ENCODE results near the gene ZNF343.

Gene ZNF343

DNA sequence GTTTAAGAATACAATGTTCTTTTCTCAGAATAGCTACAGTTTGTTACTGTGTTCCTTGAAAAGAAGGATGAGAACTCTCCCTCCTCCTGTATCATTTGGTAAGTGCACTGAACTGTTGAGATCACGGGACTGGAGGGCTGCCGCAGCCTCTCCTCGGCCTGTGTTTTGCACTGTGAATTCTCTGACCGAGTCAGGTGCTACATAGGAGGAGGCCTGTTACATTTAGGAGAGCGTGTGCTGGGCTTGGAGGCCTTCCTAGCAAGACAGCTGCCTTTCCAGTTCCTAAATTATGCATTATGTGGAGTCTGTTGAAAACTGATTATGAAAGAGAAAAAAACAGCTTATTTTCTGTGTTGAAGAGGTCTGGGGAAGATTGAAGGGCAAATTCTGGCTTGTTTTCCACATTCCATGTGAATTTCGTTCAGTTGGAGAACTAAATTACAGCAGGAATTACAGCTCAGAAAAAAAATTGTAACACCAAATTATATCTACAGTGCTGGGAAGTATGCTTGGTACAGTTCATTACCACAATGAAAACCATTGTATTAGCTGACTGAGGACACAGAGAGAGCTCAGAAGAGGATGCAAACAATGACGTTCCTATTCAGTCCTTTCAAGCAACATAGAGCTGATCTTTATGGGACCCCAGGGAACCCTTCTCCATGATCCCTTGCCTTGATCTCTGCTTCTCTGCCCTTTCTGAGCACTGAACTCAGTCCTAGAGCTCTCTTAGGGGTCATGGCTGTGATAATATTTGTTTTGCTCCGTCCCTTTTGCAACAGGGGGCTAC is 30.4 kb upstream of the ZNF343 start:
- in situ Hi-C loops (cut with MboI; ENCODE audit: low pct_unique_long_range_greater_than_20kb, low sequenced_read_pairs, unreplicated experiment), result no loop called here
- DNase-seq (ENCODE audit: low spot score), result no peak
- TF ChIP-seq, protein P1, sequence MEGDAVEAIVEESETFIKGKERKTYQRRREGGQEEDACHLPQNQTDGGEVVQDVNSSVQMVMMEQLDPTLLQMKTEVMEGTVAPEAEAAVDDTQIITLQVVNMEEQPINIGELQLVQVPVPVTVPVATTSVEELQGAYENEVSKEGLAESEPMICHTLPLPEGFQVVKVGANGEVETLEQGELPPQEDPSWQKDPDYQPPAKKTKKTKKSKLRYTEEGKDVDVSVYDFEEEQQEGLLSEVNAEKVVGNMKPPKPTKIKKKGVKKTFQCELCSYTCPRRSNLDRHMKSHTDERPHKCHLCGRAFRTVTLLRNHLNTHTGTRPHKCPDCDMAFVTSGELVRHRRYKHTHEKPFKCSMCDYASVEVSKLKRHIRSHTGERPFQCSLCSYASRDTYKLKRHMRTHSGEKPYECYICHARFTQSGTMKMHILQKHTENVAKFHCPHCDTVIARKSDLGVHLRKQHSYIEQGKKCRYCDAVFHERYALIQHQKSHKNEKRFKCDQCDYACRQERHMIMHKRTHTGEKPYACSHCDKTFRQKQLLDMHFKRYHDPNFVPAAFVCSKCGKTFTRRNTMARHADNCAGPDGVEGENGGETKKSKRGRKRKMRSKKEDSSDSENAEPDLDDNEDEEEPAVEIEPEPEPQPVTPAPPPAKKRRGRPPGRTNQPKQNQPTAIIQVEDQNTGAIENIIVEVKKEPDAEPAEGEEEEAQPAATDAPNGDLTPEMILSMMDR (IDR thresholded peaks at IDR 0.05; ENCODE audit: extremely low read depth, insufficient read depth, missing control alignments), result no peak

DNA sequence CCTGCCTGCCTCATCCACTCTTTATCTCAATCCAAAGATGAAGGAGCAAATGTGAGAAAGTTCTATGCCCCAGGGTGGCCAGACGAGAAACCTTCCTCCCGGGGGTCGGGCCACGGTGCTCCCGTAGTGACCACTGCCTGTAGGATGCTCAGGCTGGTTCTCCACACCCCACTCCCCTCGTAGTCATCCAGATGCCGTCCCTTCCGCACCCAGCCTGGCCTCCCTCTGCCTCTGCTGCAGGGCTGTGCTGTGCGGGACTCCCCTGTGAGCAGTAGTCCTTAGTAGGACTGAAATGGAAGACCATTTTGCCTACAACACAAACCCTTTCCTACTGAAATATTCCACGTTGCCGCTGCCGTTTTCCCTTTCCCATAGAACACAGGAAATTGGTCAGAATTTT is 29.6 kb upstream of the ZNF343 start:
- TF ChIP-seq, protein P1 (IDR thresholded peaks at IDR 0.05; ENCODE audit: extremely low read depth, insufficient read depth, missing control alignments), result no peak
- in situ Hi-C loops (cut with MboI; ENCODE audit: low pct_unique_long_range_greater_than_20kb, low sequenced_read_pairs, unreplicated experiment), result no loop called here
- DNase-seq (ENCODE audit: low spot score), result no peak

DNA sequence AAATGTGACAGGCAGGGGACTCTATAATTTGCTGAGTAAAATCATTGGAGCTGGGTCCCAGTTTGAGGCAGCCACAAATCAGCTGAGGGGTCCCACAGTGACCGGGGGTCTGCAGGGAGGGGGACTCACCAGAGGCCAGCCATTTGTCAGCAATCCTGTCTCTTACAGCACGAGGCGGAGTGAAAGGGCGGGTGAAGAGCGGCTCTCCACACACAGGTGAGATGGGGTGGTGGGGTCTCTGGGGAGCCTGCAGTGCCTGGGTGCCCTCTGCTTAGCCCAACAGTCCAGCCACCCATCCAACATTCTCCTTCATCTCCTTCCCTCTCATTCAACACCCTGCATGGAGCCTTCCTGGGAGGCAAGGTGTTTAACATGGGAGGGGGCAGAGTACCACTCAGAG is 28.4 kb upstream of the ZNF343 start:
- in situ Hi-C loops (cut with MboI; ENCODE audit: low pct_unique_long_range_greater_than_20kb, low sequenced_read_pairs, unreplicated experiment), result no loop called here
- TF ChIP-seq, protein P1 (IDR thresholded peaks at IDR 0.05; ENCODE audit: extremely low read depth, insufficient read depth, missing control alignments), result no peak
- DNase-seq (ENCODE audit: low spot score), result no peak

DNA sequence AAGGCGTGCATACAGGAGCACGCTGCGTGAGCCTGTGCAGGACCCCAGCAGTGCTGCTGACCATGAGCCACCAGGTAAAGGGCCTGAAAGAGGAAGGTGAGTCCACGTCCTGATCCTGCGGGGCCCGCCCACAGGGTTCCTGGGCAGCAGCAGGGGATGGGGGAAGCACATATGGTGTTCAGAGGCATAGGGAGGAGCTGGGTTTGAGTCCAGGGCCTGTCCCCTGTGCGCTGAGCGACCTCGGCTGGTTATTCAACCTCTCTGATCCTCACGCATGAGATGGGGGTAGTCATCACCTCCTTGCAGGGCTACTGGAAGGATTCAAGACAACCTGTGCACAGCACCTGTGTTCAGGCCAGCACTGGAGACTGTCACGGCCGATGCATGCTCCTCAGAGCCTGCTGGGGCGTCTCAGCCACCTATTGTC is 27.9 kb upstream of the ZNF343 start, which contains the start of gene TMC2:
TMC2 (plus strand) TSS at position 14 of the 427 bp plus-strand sequence; CDS start at position 63, 49 bp downstream.
- DNase-seq (ENCODE audit: low spot score), result no peak
- TF ChIP-seq, protein P1 (IDR thresholded peaks at IDR 0.05; ENCODE audit: extremely low read depth, insufficient read depth, missing control alignments), result no peak
- in situ Hi-C loops (cut with MboI; ENCODE audit: low pct_unique_long_range_greater_than_20kb, low sequenced_read_pairs, unreplicated experiment), result no loop called here

DNA sequence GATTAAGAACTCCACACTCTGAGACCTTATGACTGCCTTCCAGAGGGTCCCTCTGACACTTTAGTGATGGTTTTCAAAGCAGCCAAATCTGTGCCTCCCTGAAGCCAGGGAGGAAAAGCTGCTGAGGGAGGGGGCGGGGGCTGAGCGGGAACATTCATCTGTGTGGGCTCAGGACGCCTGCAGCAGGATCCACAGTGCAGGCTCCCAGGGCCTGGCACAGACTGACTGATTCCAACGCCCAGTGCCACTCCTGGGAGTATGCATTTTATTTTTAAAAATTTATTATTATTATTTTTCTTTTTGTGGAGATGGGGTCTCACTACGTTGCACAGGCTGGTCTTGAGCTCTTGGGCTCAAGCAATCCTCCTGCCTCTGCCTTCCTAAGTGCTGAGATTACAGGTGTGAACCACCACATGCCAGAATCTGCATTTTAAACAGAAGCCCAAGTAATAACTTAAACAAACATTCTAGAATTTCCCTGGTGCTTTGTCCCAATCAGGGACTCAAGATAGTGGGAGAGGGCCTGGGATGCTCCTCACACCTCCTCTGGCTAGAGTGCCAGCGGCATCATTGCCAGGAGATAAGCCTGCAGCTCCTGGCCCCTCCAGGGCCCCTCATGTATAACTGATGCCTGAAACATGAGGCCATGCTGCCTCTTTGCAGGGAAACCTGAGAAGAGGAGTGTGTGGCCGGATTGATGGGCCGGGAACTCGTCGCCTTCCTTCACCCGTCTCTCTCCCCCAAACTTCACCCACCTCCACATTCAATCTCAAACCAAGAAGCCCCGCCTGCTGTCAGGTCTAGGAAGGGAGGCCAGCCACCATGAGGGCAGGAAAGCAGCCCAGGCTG is 27.2 kb upstream of the ZNF343 start:
- no peak for DNase-seq (ENCODE audit: low spot score)
- in situ Hi-C loops (cut with MboI; ENCODE audit: low pct_unique_long_range_greater_than_20kb, low sequenced_read_pairs, unreplicated experiment), result no loop called here
- TF ChIP-seq, protein P1 (IDR thresholded peaks at IDR 0.05; ENCODE audit: extremely low read depth, insufficient read depth, missing control alignments), result no peak

DNA sequence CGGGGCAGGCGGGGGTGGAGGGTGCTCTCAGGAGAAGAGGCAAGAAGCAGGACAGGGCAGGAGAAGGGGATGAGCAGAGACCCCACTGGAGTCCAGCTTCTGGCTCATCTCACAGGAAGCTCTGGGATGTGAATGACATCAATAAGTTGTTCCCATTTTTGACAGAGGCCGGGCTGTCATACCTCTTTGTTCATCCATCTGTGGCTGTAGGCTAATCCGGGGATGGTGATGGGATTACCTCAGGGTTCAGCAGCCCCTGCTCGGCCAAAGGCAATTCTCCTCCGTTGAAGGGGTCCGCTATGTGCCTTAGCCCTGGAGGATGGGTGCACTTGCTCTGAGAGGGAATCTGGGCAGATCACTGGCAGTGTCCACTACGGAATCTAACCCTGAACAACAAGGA is 24.4 kb upstream of the ZNF343 start:
- no peak for DNase-seq (ENCODE audit: low spot score)
- TF ChIP-seq, protein P1 (IDR thresholded peaks at IDR 0.05; ENCODE audit: extremely low read depth, insufficient read depth, missing control alignments), result no peak
- in situ Hi-C loops (cut with MboI; ENCODE audit: low pct_unique_long_range_greater_than_20kb, low sequenced_read_pairs, unreplicated experiment), result no loop called here

All from GM13977 (cell line).